WTC11 (cell line): ENCODE data around the gene METTL6. TPM values are rescaled to one million over a fixed set of nuclear protein-coding genes. Genes with fewer than 3 reads are reported as not detected.

Experiments used
- ATAC-seq: fragments of 200-7000 bp; cut with Tn5 transposase; 2 replicates; pipeline ENCODE4 v1.10.0; 2021; ENCODE audit warnings: mild to moderate bottlenecking, moderate library complexity
- CTCF ChIA-PET: fragments of 300-600 bp; sonication (Branson Sonifier 250); formaldehyde crosslinking; loops from one replicate; lab custom pipeline; 2021; ENCODE audit warnings: antibody characterized with exemption; lab: Charles Lee
- POLR2A ChIA-PET: fragments of 350-600 bp; sonication (Branson Sonifier 250); formaldehyde crosslinking; loops from one replicate; lab custom pipeline; 2021; ENCODE audit warnings: antibody characterized with exemption; lab: Charles Lee
- DNase-seq: peaks from one replicate; pipeline ENCODE4 v3.0.0; 2021; ENCODE audit warnings: low spot score
- H3K27ac Mint-ChIP-seq: 2 replicates; pipeline ENCODE4 v1.8.0; 2021; ENCODE audit warnings: mixed read lengths
- H3K27me3 Mint-ChIP-seq: 2 replicates; pipeline ENCODE4 v1.8.0; 2021; ENCODE audit warnings: low read depth, mild to moderate bottlenecking, moderate library complexity, mixed read lengths
- H3K36me3 Mint-ChIP-seq: 2 replicates; pipeline ENCODE4 v1.8.0; 2021; ENCODE audit warnings: mixed read lengths
- H3K4me1 Mint-ChIP-seq: 2 replicates; pipeline ENCODE4 v1.8.0; 2022; ENCODE audit warnings: mixed read lengths
- H3K4me3 Mint-ChIP-seq: 2 replicates; pipeline ENCODE4 v1.8.0; 2021; ENCODE audit warnings: mild to moderate bottlenecking, moderate library complexity, mixed read lengths
- H3K9me3 Mint-ChIP-seq: 2 replicates; pipeline ENCODE4 v1.8.0; 2021; ENCODE audit warnings: mixed read lengths
- CREB1 ChIP-seq: sonication (generic); formaldehyde crosslinking; IDR thresholded peaks from 2 replicates; pipeline ENCODE4 v1.8.0; 2023; ENCODE audit warnings: mild to moderate bottlenecking, missing genetic modification reagents
- CREM ChIP-seq: sonication (generic); formaldehyde crosslinking; IDR thresholded peaks from 2 replicates; pipeline ENCODE4 v1.8.1; 2022; ENCODE audit warnings: mild to moderate bottlenecking, missing genetic modification reagents, moderate library complexity
- ETV6 ChIP-seq: sonication (generic); formaldehyde crosslinking; IDR thresholded peaks from 2 replicates; pipeline ENCODE4 v1.8.1; 2022; ENCODE audit warnings: mild to moderate bottlenecking, missing genetic modification reagents
- FOXJ3 ChIP-seq: sonication (generic); formaldehyde crosslinking; IDR thresholded peaks from 2 replicates; pipeline ENCODE4 v1.9.0; 2021; ENCODE audit warnings: missing genetic modification reagents, mild to moderate bottlenecking, borderline replicate concordance
- FOXK1 ChIP-seq: sonication (generic); formaldehyde crosslinking; IDR thresholded peaks from 2 replicates; pipeline ENCODE4 v1.8.0; 2022; ENCODE audit warnings: mild to moderate bottlenecking, moderate library complexity, missing genetic modification reagents
- GABPB1 ChIP-seq: sonication (generic); formaldehyde crosslinking; IDR thresholded peaks from 2 replicates; pipeline ENCODE4 v1.8.1; 2023; ENCODE audit warnings: mild to moderate bottlenecking, missing genetic modification reagents
- JAZF1 ChIP-seq: fragments of 250-450 bp; sonication (Bioruptor Pico); IDR thresholded peaks from 2 replicates; pipeline ENCODE4 v1.9.0; 2021; ENCODE audit warnings: moderate library complexity, mild to moderate bottlenecking, inconsistent platforms
- KAT7 ChIP-seq: sonication (generic); formaldehyde crosslinking; IDR thresholded peaks from 2 replicates; pipeline ENCODE4 v1.8.1; 2023; ENCODE audit warnings: missing genetic modification reagents, mild to moderate bottlenecking, borderline replicate concordance
- NFE2L1 ChIP-seq: sonication (generic); formaldehyde crosslinking; IDR thresholded peaks from 2 replicates; pipeline ENCODE4 v1.8.1; 2023; ENCODE audit warnings: missing genetic modification reagents
- RELA ChIP-seq: sonication (generic); formaldehyde crosslinking; IDR thresholded peaks from 2 replicates; pipeline ENCODE4 v1.8.1; 2022; ENCODE audit warnings: missing genetic modification reagents, mild to moderate bottlenecking, borderline replicate concordance
- SMAD3 ChIP-seq: sonication (generic); formaldehyde crosslinking; IDR thresholded peaks from 2 replicates; pipeline ENCODE4 v1.8.0; 2022; ENCODE audit warnings: missing genetic modification reagents, mild to moderate bottlenecking, borderline replicate concordance
- SMAD4 ChIP-seq: sonication (generic); formaldehyde crosslinking; IDR thresholded peaks from 2 replicates; pipeline ENCODE4 v1.8.0; 2022; ENCODE audit warnings: mild to moderate bottlenecking, missing genetic modification reagents
- SOX15 ChIP-seq: fragments of 250-450 bp; sonication (Bioruptor Pico); IDR thresholded peaks from 2 replicates; pipeline ENCODE4 v1.9.0; 2021; ENCODE audit warnings: mild to moderate bottlenecking
- TEAD1 ChIP-seq: sonication (generic); formaldehyde crosslinking; IDR thresholded peaks from 2 replicates; pipeline ENCODE4 v1.8.0; 2022; ENCODE audit warnings: mild to moderate bottlenecking, missing genetic modification reagents
- TEAD4 ChIP-seq: sonication (generic); formaldehyde crosslinking; IDR thresholded peaks from 2 replicates; pipeline ENCODE4 v1.8.0; 2022; ENCODE audit warnings: mild to moderate bottlenecking, missing genetic modification reagents
- TP53 ChIP-seq: sonication (generic); formaldehyde crosslinking; IDR thresholded peaks from 2 replicates; pipeline ENCODE4 v1.8.1; 2023; ENCODE audit warnings: mild to moderate bottlenecking, missing genetic modification reagents
- ZNF138 ChIP-seq: sonication (generic); formaldehyde crosslinking; conservative IDR thresholded peaks from 2 replicates; pipeline ENCODE4 v1.8.1; 2022; ENCODE audit warnings: mild to moderate bottlenecking, moderate library complexity, missing genetic modification reagents
- ZNF219 ChIP-seq: sonication (generic); formaldehyde crosslinking; IDR thresholded peaks from 2 replicates; pipeline ENCODE4 v1.8.0; 2023; ENCODE audit warnings: missing genetic modification reagents, mild to moderate bottlenecking, borderline replicate concordance
- ZNF396 ChIP-seq: fragments of 250-450 bp; sonication (Bioruptor Pico); IDR thresholded peaks from 2 replicates; pipeline ENCODE4 v1.8.0; 2021; ENCODE audit warnings: mild to moderate bottlenecking, moderate library complexity, borderline replicate concordance
- ZNF671 ChIP-seq: fragments of 250-450 bp; sonication (Bioruptor Pico); IDR thresholded peaks from 2 replicates; pipeline ENCODE4 v1.8.0; 2021; ENCODE audit warnings: mild to moderate bottlenecking
- total RNA-seq: library from RNA; stranded (reverse); gene quantifications from 3 replicates; pipeline ENCODE4 v1.2.3, GENCODE V29; 2021
- TF ChIP-seq, protein P1 (sequence below): sonication (generic); formaldehyde crosslinking; IDR thresholded peaks from 2 replicates; pipeline ENCODE4 v1.8.1; 2022; ENCODE audit warnings: missing genetic modification reagents, borderline replicate concordance
- TF ChIP-seq, protein P2 (sequence below): fragments of 250-450 bp; sonication (Bioruptor Pico); IDR thresholded peaks from 2 replicates; pipeline ENCODE4 v1.8.0; 2021; ENCODE audit warnings: mild to moderate bottlenecking
- TF ChIP-seq, protein P3 (sequence below): sonication (generic); formaldehyde crosslinking; IDR thresholded peaks from 2 replicates; pipeline ENCODE4 v1.8.0; 2023; ENCODE audit warnings: missing genetic modification reagents
- TF ChIP-seq, protein P4 (sequence below): sonication (generic); formaldehyde crosslinking; IDR thresholded peaks from 2 replicates; pipeline ENCODE4 v1.8.0; 2022; ENCODE audit warnings: mild to moderate bottlenecking, missing genetic modification reagents
- TF ChIP-seq, protein P5 (sequence below): sonication (generic); formaldehyde crosslinking; IDR thresholded peaks from 2 replicates; pipeline ENCODE4 v1.8.0; 2022; ENCODE audit warnings: mild to moderate bottlenecking, missing genetic modification reagents
- TF ChIP-seq, protein P6 (sequence below): sonication (generic); formaldehyde crosslinking; IDR thresholded peaks from 2 replicates; pipeline ENCODE4 v1.8.1; 2023; ENCODE audit warnings: mild to moderate bottlenecking, moderate library complexity, missing genetic modification reagents
- TF ChIP-seq, protein P7 (sequence below): sonication (generic); formaldehyde crosslinking; conservative IDR thresholded peaks from 2 replicates; pipeline ENCODE4 v1.8.1; 2023; ENCODE audit warnings: mild to moderate bottlenecking, low read depth, missing genetic modification reagents, moderate library complexity

METTL6 gene
- total RNA-seq, 1 experiment from 2014 or later = 13.7 TPM

DNA sequence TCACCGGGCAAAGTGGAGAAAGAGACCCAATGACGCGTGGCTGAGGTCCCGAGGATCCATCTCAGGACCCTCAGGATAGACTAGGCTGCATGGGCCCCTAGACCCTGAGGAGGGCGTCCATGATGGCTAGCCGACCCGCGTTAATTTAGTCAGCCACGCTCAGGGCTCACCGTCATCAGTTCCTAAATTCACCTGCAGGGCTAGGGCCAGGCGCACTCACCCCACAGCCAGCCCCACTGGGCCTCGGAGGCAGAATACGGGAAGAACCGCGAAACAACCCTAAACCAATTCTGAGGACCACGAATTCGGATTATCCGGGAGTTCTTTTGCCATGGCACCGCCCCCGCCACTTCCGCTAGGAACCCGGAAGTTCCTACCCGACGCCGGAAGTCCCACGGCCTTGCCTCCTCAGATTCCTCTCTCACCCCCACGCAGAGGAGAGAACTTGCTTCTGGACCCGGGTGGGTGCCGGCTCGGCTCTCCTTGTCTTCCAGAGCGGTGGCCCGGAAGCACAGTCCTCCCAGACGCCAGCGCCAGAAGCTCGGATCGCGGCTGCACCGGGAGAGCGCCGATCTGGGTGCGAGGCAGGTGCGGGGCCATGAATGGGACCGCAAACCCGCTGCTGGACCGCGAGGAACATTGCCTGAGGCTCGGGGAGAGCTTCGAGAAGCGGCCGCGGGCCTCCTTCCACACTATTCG, at the start of gene METTL6, which contains the start of gene EAF1 (continued):
- TF ChIP-seq, protein P1, sequence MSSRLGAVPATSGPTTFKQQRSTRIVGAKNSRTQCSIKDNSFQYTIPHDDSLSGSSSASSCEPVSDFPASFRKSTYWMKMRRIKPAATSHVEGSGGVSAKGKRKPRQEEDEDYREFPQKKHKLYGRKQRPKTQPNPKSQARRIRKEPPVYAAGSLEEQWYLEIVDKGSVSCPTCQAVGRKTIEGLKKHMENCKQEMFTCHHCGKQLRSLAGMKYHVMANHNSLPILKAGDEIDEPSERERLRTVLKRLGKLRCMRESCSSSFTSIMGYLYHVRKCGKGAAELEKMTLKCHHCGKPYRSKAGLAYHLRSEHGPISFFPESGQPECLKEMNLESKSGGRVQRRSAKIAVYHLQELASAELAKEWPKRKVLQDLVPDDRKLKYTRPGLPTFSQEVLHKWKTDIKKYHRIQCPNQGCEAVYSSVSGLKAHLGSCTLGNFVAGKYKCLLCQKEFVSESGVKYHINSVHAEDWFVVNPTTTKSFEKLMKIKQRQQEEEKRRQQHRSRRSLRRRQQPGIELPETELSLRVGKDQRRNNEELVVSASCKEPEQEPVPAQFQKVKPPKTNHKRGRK (CRISPR knock-in tag) = no peak
- no peak for TF ChIP-seq SMAD3
- TF ChIP-seq, protein P2, sequence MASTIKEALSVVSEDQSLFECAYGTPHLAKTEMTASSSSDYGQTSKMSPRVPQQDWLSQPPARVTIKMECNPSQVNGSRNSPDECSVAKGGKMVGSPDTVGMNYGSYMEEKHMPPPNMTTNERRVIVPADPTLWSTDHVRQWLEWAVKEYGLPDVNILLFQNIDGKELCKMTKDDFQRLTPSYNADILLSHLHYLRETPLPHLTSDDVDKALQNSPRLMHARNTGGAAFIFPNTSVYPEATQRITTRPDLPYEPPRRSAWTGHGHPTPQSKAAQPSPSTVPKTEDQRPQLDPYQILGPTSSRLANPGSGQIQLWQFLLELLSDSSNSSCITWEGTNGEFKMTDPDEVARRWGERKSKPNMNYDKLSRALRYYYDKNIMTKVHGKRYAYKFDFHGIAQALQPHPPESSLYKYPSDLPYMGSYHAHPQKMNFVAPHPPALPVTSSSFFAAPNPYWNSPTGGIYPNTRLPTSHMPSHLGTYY (CRISPR knock-in tag) = no peak
- TF ChIP-seq KAT7 (CRISPR knock-in tag) = peak; percentile 97
- TF ChIP-seq, protein P3, sequence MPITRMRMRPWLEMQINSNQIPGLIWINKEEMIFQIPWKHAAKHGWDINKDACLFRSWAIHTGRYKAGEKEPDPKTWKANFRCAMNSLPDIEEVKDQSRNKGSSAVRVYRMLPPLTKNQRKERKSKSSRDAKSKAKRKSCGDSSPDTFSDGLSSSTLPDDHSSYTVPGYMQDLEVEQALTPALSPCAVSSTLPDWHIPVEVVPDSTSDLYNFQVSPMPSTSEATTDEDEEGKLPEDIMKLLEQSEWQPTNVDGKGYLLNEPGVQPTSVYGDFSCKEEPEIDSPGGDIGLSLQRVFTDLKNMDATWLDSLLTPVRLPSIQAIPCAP = 0 out of 2 replicates have a peak, but pooled peaks have one; percentile 39
- 0 out of 2 replicates have a peak, but pooled peaks have one; percentile 45 for TF ChIP-seq FOXK1
- TF ChIP-seq CREB1 = 0 out of 2 replicates have a peak, but pooled peaks have one; percentile 45
- no peak for TF ChIP-seq RELA (CRISPR knock-in tag)
- 0 out of 2 replicates have a peak, but pooled peaks have one; percentile 42 for TF ChIP-seq TEAD1 (CRISPR knock-in tag)
- no peak for TF ChIP-seq JAZF1 (CRISPR knock-in tag)
- no peak for TF ChIP-seq SOX15 (CRISPR knock-in tag)
- no peak for TF ChIP-seq ZNF396 (CRISPR knock-in tag)
- TF ChIP-seq, protein P4, sequence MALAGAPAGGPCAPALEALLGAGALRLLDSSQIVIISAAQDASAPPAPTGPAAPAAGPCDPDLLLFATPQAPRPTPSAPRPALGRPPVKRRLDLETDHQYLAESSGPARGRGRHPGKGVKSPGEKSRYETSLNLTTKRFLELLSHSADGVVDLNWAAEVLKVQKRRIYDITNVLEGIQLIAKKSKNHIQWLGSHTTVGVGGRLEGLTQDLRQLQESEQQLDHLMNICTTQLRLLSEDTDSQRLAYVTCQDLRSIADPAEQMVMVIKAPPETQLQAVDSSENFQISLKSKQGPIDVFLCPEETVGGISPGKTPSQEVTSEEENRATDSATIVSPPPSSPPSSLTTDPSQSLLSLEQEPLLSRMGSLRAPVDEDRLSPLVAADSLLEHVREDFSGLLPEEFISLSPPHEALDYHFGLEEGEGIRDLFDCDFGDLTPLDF (CRISPR knock-in tag) = no peak
- TF ChIP-seq ETV6 (CRISPR knock-in tag) = no peak; the same call in none of the 2 replicates
- TF ChIP-seq, protein P5, sequence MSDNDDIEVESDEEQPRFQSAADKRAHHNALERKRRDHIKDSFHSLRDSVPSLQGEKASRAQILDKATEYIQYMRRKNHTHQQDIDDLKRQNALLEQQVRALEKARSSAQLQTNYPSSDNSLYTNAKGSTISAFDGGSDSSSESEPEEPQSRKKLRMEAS (CRISPR knock-in tag) = peak; percentile 65; the same call in 1 of the 2 replicates

DNA sequence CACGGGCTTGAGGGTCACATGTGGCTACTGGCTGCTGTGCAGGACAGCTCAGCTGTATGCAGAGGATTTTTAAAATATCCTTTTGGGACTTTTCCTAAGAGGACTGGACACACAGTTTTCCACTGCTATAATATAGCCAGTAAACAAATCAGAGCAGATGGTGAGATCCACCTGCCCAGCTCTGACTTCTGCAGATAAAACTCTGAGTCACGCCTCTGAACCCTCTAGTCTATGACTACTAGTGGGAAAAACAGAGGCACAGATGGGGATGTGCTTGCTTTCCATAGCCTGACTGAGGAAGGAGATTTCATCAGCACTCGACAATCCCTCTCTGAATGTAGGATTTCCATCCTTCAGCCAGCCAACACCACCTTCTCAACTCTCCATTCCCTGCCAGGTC, 49.0 kb upstream of the METTL6 start:
- ChIA-PET POLR2A (no interaction called here), CTCF (interaction anchor here (1.9 kb wide), 1 partner anchor 38 kb away, joined by 5 read pairs; no protein-coding TSS in a partner anchor)
- TF ChIP-seq FOXJ3 (CRISPR knock-in tag) = no peak
- TF ChIP-seq GABPB1 = no peak
- TF ChIP-seq TEAD4 (CRISPR knock-in tag) = no peak
- no peak for TF ChIP-seq NFE2L1 (CRISPR knock-in tag)
- TF ChIP-seq ZNF219 (CRISPR knock-in tag) = no peak
- TF ChIP-seq, protein P6, sequence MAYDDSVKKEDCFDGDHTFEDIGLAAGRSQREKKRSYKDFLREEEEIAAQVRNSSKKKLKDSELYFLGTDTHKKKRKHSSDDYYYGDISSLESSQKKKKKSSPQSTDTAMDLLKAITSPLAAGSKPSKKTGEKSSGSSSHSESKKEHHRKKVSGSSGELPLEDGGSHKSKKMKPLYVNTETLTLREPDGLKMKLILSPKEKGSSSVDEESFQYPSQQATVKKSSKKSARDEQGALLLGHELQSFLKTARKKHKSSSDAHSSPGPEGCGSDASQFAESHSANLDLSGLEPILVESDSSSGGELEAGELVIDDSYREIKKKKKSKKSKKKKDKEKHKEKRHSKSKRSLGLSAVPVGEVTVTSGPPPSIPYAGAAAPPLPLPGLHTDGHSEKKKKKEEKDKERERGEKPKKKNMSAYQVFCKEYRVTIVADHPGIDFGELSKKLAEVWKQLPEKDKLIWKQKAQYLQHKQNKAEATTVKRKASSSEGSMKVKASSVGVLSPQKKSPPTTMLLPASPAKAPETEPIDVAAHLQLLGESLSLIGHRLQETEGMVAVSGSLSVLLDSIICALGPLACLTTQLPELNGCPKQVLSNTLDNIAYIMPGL (CRISPR knock-in tag) = no peak
- TF ChIP-seq SMAD4 = no peak
- TF ChIP-seq ZNF138 (CRISPR knock-in tag) = no peak
- no peak for TF ChIP-seq ZNF671 (CRISPR knock-in tag)
- no peak for TF ChIP-seq TP53 (CRISPR knock-in tag)
- TF ChIP-seq, protein P7, sequence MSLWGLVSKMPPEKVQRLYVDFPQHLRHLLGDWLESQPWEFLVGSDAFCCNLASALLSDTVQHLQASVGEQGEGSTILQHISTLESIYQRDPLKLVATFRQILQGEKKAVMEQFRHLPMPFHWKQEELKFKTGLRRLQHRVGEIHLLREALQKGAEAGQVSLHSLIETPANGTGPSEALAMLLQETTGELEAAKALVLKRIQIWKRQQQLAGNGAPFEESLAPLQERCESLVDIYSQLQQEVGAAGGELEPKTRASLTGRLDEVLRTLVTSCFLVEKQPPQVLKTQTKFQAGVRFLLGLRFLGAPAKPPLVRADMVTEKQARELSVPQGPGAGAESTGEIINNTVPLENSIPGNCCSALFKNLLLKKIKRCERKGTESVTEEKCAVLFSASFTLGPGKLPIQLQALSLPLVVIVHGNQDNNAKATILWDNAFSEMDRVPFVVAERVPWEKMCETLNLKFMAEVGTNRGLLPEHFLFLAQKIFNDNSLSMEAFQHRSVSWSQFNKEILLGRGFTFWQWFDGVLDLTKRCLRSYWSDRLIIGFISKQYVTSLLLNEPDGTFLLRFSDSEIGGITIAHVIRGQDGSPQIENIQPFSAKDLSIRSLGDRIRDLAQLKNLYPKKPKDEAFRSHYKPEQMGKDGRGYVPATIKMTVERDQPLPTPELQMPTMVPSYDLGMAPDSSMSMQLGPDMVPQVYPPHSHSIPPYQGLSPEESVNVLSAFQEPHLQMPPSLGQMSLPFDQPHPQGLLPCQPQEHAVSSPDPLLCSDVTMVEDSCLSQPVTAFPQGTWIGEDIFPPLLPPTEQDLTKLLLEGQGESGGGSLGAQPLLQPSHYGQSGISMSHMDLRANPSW (CRISPR knock-in tag) = no peak
- no peak for TF ChIP-seq CREM (CRISPR knock-in tag)
- Mint-ChIP-seq H3K27ac (no peak overlapping the region), H3K27me3 (peaks cover 4% of the 10 kb centered on the region; the same call in 1 of the 2 replicates), H3K36me3 (no peaks in the 10 kb centered on the region), H3K4me1 (peaks cover 5% of the 10 kb centered on the region), H3K4me3 (no peak overlapping the region), H3K9me3 (0 out of 2 replicates have a peak, but pooled peaks cover 4% of the 10 kb centered on the region)
- ATAC-seq (no peak), DNase-seq (no peak)
